ENCODE results near the gene CCR5AS.

The CCR5AS gene

GRCh38 chr3:46417841-46418611 is 11.2 kb upstream of the CCR5AS start:
- Histone ChIP-seq H3K27me3 (no peaks in the 10 kb centered on the region), H3K27ac (no peak overlapping the region), H3K4me2 (no peak overlapping the region), H3K9ac (no peak overlapping the region), H3K36me3 (no peaks in the 10 kb centered on the region), H4K20me1 (no peaks in the 10 kb centered on the region), H3K4me3 (no peak overlapping the region), H3K4me1 (peaks cover 19 to 33% (median 27%) of the 10 kb centered on the region in 10 experiments), H3K9me3 (replicated peaks in 1 of 11) (peaks cover 0 to 6% (median 0%) of the 10 kb centered on the region in 11 experiments; a peak in 3 of 22 replicates)
- peak in 1 of 11 experiments; percentile 22; a peak in 1 of 22 replicates for TF ChIP-seq Cebpa-rat (IDR thresholded peaks at IDR 0.05)

- no peaks in the 10 kb centered on the region for H4K20me1 ChIP-seq
- H3K4me3 ChIP-seq = no peak overlapping the region
- peaks cover 27 to 44% (median 34%) of the 10 kb centered on the region in 10 experiments for H3K4me1 ChIP-seq
- H3K9ac ChIP-seq = no peak overlapping the region
- H3K9me3 ChIP-seq (replicated peaks in 1 of 11) = peaks cover 0 to 6% (median 0%) of the 10 kb centered on the region in 11 experiments; a peak in 3 of 22 replicates
- H3K36me3 ChIP-seq = no peaks in the 10 kb centered on the region
- peak overlapping the region; percentile 50 to 76 (median 63) for H3K4me2 ChIP-seq
- no peak for TF ChIP-seq Cebpa-rat (IDR thresholded peaks at IDR 0.05)
- H3K27me3 ChIP-seq = no peaks in the 10 kb centered on the region
- 0 out of 22 replicates have a peak overlapping the region, but pooled peaks of 1 of the 11 experiments have one; percentile 3 for H3K27ac ChIP-seq
Observed at GRCh38 chr3:46416811-46417510, 10.1 kb upstream of the CCR5AS start.

GRCh38 chr3:46416125-46416810 is 9.4 kb upstream of the CCR5AS start:
- 0 out of 22 replicates have a peak overlapping the region, but pooled peaks of 1 of the 11 experiments have one; percentile 3 for H3K27ac ChIP-seq
- H3K9ac ChIP-seq = no peak overlapping the region
- peaks cover 0 to 6% (median 0%) of the 10 kb centered on the region in 11 experiments; a peak in 3 of 22 replicates for H3K9me3 ChIP-seq (replicated peaks in 1 of 11)
- no peaks in the 10 kb centered on the region for H3K27me3 ChIP-seq
- H3K4me3 ChIP-seq = no peak overlapping the region
- TF ChIP-seq Cebpa-rat (IDR thresholded peaks at IDR 0.05) = no peak
- no peaks in the 10 kb centered on the region for H3K36me3 ChIP-seq
- H4K20me1 ChIP-seq = no peaks in the 10 kb centered on the region
- H3K4me2 ChIP-seq = peak overlapping the region; percentile 50 to 76 (median 63)
- H3K4me1 ChIP-seq = peaks cover 27 to 47% (median 34%) of the 10 kb centered on the region in 10 experiments

- Histone ChIP-seq H3K36me3 (0 out of 22 replicates have a peak, but pooled peaks cover 0 to 6% (median 0%) of the 10 kb centered on the region in 11 experiments), H3K9ac (no peak overlapping the region), H3K27ac (no peak overlapping the region), H3K27me3 (no peaks in the 10 kb centered on the region), H3K4me1 (peaks cover 27 to 62% (median 34%) of the 10 kb centered on the region in 10 experiments), H3K9me3 (replicated peaks in 1 of 11) (peaks cover 0 to 6% (median 0%) of the 10 kb centered on the region in 11 experiments; a peak in 3 of 22 replicates), H3K4me2 (no peak overlapping the region; a peak in 1 of 22 replicates), H4K20me1 (no peaks in the 10 kb centered on the region), H3K4me3 (no peak overlapping the region)
- no peak for TF ChIP-seq Cebpa-rat (IDR thresholded peaks at IDR 0.05)
Observed at GRCh38 chr3:46414739-46415138, 7.9 kb upstream of the CCR5AS start.

GRCh38 chr3:46413951-46414350 is 7.1 kb upstream of the CCR5AS start:
- Histone ChIP-seq H3K27me3 (no peaks in the 10 kb centered on the region), H3K9ac (no peak overlapping the region), H3K9me3 (replicated peaks in 1 of 11) (peaks cover 0 to 3% (median 0%) of the 10 kb centered on the region in 11 experiments; a peak in 1 of 22 replicates), H3K4me2 (peak overlapping the region; percentile 10 to 88 (median 49); a peak in 19 of 22 replicates), H3K4me1 (peaks cover 27 to 70% (median 34%) of the 10 kb centered on the region in 10 experiments), H3K36me3 (peaks cover 0 to 14% (median 0%) of the 10 kb centered on the region in 11 experiments; a peak in 3 of 22 replicates), H3K4me3 (no peak overlapping the region), H4K20me1 (no peaks in the 10 kb centered on the region), H3K27ac (no peak overlapping the region)
- TF ChIP-seq Cebpa-rat (IDR thresholded peaks at IDR 0.05) = no peak

- Histone ChIP-seq H3K9ac (no peak overlapping the region), H4K20me1 (no peaks in the 10 kb centered on the region), H3K36me3 (peaks cover 0 to 17% (median 0%) of the 10 kb centered on the region in 11 experiments; a peak in 3 of 22 replicates), H3K27ac (no peak overlapping the region), H3K27me3 (no peaks in the 10 kb centered on the region), H3K4me3 (no peak overlapping the region), H3K4me1 (peaks cover 34 to 81% (median 44%) of the 10 kb centered on the region in 10 experiments), H3K9me3 (replicated peaks in 1 of 11) (no peaks in the 10 kb centered on the region), H3K4me2 (peak overlapping the region in 9 of 11 experiments; percentile 1 to 88 (median 39); a peak in 14 of 22 replicates)
- no peak for TF ChIP-seq Cebpa-rat (IDR thresholded peaks at IDR 0.05)
Observed at GRCh38 chr3:46412786-46413298, 6.0 kb upstream of the CCR5AS start.

GRCh38 chr3:46411271-46411670 is 4.4 kb upstream of the CCR5AS start:
- Histone ChIP-seq H3K36me3 (peaks cover 0 to 17% (median 0%) of the 10 kb centered on the region in 11 experiments; a peak in 3 of 22 replicates), H3K27me3 (no peaks in the 10 kb centered on the region)

GRCh38 chr3:46410669-46411068 is 3.8 kb upstream of the CCR5AS start:
- Histone ChIP-seq H3K27me3 (no peaks in the 10 kb centered on the region), H3K36me3 (peaks cover 0 to 17% (median 0%) of the 10 kb centered on the region in 11 experiments; a peak in 3 of 22 replicates), H4K20me1 (no peaks in the 10 kb centered on the region), H3K27ac (no peak overlapping the region), H3K4me1 (peaks cover 43 to 85% (median 50%) of the 10 kb centered on the region in 10 experiments), H3K9me3 (replicated peaks in 1 of 11) (no peaks in the 10 kb centered on the region), H3K9ac (0 out of 22 replicates have a peak overlapping the region, but pooled peaks of 1 of the 11 experiments have one; percentile 31), H3K4me2 (peak overlapping the region in 3 of 11 experiments; percentile 12 to 89 (median 88); a peak in 5 of 22 replicates), H3K4me3 (no peak overlapping the region)
- no peak for TF ChIP-seq Cebpa-rat (IDR thresholded peaks at IDR 0.05)

More at GRCh38 chr3:46411271-46411670, 4.4 kb upstream of the CCR5AS start:
- H3K4me1 ChIP-seq = peaks cover 43 to 85% (median 50%) of the 10 kb centered on the region in 10 experiments
- no peak overlapping the region for H3K4me3 ChIP-seq
- peak overlapping the region in 3 of 11 experiments; percentile 12 to 89 (median 88); a peak in 5 of 22 replicates for H3K4me2 ChIP-seq
- H3K9me3 ChIP-seq (replicated peaks in 1 of 11) = no peaks in the 10 kb centered on the region
- no peaks in the 10 kb centered on the region for H4K20me1 ChIP-seq
- no peak overlapping the region for H3K27ac ChIP-seq
- no peak overlapping the region for H3K9ac ChIP-seq
- TF ChIP-seq Cebpa-rat (IDR thresholded peaks at IDR 0.05) = no peak
